SK-N-SH treated with all-trans-retinoic acid at 6 μM for 48 hours (cell line): Measurements from ENCODE around the gene PKP4.

Experiments
- ATAC-seq: fragments of 200-7000 bp; cut with Tn5 transposase; 3 replicates; pipeline ENCODE4 v1.9.1; 2020; ENCODE audit warnings: mild to moderate bottlenecking, moderate library complexity
- ARNTL ChIP-seq: fragments of 450-650 bp; formaldehyde crosslinking; IDR thresholded peaks from 2 replicates; pipeline ENCODE4 v1.5.0; 2020; ENCODE audit warnings: low read depth, mild to moderate bottlenecking, moderate library complexity, borderline replicate concordance
- BACH2 ChIP-seq: fragments of 250-450 bp; sonication (Bioruptor Pico); IDR thresholded peaks from 2 replicates; pipeline ENCODE4 v1.9.0; 2021; ENCODE audit warnings: mild to moderate bottlenecking, borderline replicate concordance
- CREB5 ChIP-seq: fragments of 250-450 bp; sonication (Bioruptor Pico); IDR thresholded peaks from 2 replicates; pipeline ENCODE4 v1.5.1; 2020; ENCODE audit warnings: low read depth, mild to moderate bottlenecking, moderate library complexity
- CSDC2 ChIP-seq: fragments of 250-450 bp; sonication (Bioruptor Pico); IDR thresholded peaks from 2 replicates; pipeline ENCODE4 v1.5.0; 2020; ENCODE audit warnings: mild to moderate bottlenecking, moderate library complexity
- CSRNP3 ChIP-seq: fragments of 250-450 bp; sonication (Bioruptor Pico); IDR thresholded peaks from 2 replicates; pipeline ENCODE4 v1.5.1; 2021; ENCODE audit warnings: mild to moderate bottlenecking, moderate library complexity
- ESRRG ChIP-seq: fragments of 250-450 bp; sonication (Bioruptor Pico); IDR thresholded peaks from 2 replicates; pipeline ENCODE4 v1.6.1; 2021; ENCODE audit warnings: mild to moderate bottlenecking
- GLIS3 ChIP-seq: fragments of 250-450 bp; sonication (Bioruptor Pico); IDR thresholded peaks from 2 replicates; pipeline ENCODE4 v1.5.0; 2020; ENCODE audit warnings: mild to moderate bottlenecking, moderate library complexity
- ISL1 ChIP-seq: fragments of 250-450 bp; sonication (Bioruptor Pico); IDR thresholded peaks from 2 replicates; pipeline ENCODE4 v2.1.2; 2022; ENCODE audit warnings: mild to moderate bottlenecking, moderate library complexity
- OSR1 ChIP-seq: fragments of 250-450 bp; sonication (Bioruptor Pico); IDR thresholded peaks from 2 replicates; pipeline ENCODE4 v1.8.0; 2022; ENCODE audit warnings: moderate library complexity, mild to moderate bottlenecking, inconsistent platforms
- PATZ1 ChIP-seq: fragments of 250-450 bp; sonication (Bioruptor Pico); IDR thresholded peaks from 2 replicates; pipeline ENCODE4 v1.8.0; 2020; ENCODE audit warnings: mild to moderate bottlenecking, moderate library complexity, borderline replicate concordance
- POU6F1 ChIP-seq: fragments of 250-450 bp; sonication (Bioruptor Pico); IDR thresholded peaks from 2 replicates; pipeline ENCODE4 v1.8.0; 2021; ENCODE audit warnings: low read depth, mild to moderate bottlenecking, moderate library complexity, borderline replicate concordance
- PPARA ChIP-seq: fragments of 250-450 bp; sonication (Bioruptor Pico); IDR thresholded peaks from 2 replicates; pipeline ENCODE4 v1.5.0; 2020; ENCODE audit warnings: mild to moderate bottlenecking, borderline replicate concordance
- SNAI2 ChIP-seq: fragments of 250-450 bp; sonication (Bioruptor Pico); IDR thresholded peaks from 2 replicates; pipeline ENCODE4 v1.5.0; 2020; ENCODE audit warnings: mild to moderate bottlenecking, moderate library complexity
- TCF4 ChIP-seq: fragments of 250-450 bp; sonication (Bioruptor Pico); IDR thresholded peaks from 2 replicates; pipeline ENCODE4 v1.8.0; 2021; ENCODE audit warnings: mild to moderate bottlenecking, moderate library complexity, borderline replicate concordance
- TOX ChIP-seq: fragments of 250-450 bp; sonication (Bioruptor Pico); IDR thresholded peaks from 2 replicates; pipeline ENCODE4 v1.8.0; 2021; ENCODE audit warnings: mild to moderate bottlenecking, moderate library complexity, borderline replicate concordance
- TSHZ2 ChIP-seq: fragments of 250-450 bp; sonication (Bioruptor Pico); IDR thresholded peaks from 2 replicates; pipeline ENCODE4 v1.5.0; 2020; ENCODE audit warnings: mild to moderate bottlenecking, moderate library complexity
- ZC3H10 ChIP-seq: fragments of 250-450 bp; sonication (Bioruptor Pico); IDR thresholded peaks from 2 replicates; pipeline ENCODE4 v1.5.1; 2021; ENCODE audit warnings: mild to moderate bottlenecking, moderate library complexity
- ZFP3 ChIP-seq: fragments of 250-450 bp; sonication (Bioruptor Pico); IDR thresholded peaks from 2 replicates; pipeline ENCODE4 v1.5.0; 2020; ENCODE audit warnings: mild to moderate bottlenecking, moderate library complexity
- ZFP30 ChIP-seq: fragments of 450-650 bp; formaldehyde crosslinking; IDR thresholded peaks from 2 replicates; pipeline ENCODE4 v1.5.0; 2022; ENCODE audit warnings: mild to moderate bottlenecking, moderate library complexity
- ZNF565 ChIP-seq: fragments of 450-650 bp; formaldehyde crosslinking; conservative IDR thresholded peaks from 2 replicates; pipeline ENCODE4 v1.5.0; 2020; ENCODE audit warnings: low read depth, mild to moderate bottlenecking, moderate library complexity
- ZNF70 ChIP-seq: fragments of 450-650 bp; formaldehyde crosslinking; IDR thresholded peaks from 2 replicates; pipeline ENCODE4 v1.5.0; 2020; ENCODE audit warnings: mild to moderate bottlenecking, moderate library complexity
- ZNF8 ChIP-seq: fragments of 450-650 bp; formaldehyde crosslinking; IDR thresholded peaks from 2 replicates; pipeline ENCODE4 v1.5.0; 2020; ENCODE audit warnings: mild to moderate bottlenecking, moderate library complexity

PKP4 gene

GRCh38 chr2:158659483-158659882 lies 202.7 kb downstream of the PKP4 start:
- no peak for ATAC-seq
- TF ChIP-seq ARNTL (CRISPR knock-in tag) (no peak), ZNF8 (CRISPR knock-in tag) (no peak), ISL1 (CRISPR knock-in tag) (no peak), ZNF565 (CRISPR knock-in tag) (no peak), PATZ1 (CRISPR knock-in tag) (no peak), ZNF70 (no peak), ZFP3 (CRISPR knock-in tag) (no peak), TOX (CRISPR knock-in tag) (no peak), PPARA (CRISPR knock-in tag) (no peak), ZFP30 (CRISPR knock-in tag) (no peak), CSRNP3 (CRISPR knock-in tag) (no peak), BACH2 (no peak), GLIS3 (no peak)

- no peak for ATAC-seq
- no peak for TF ChIP-seq SNAI2 (CRISPR knock-in tag)
- TF ChIP-seq PPARA (CRISPR knock-in tag), result no peak
- TF ChIP-seq GLIS3, result no peak
- no peak for TF ChIP-seq CSDC2 (CRISPR knock-in tag)
- TF ChIP-seq ZNF70, result no peak
- no peak for TF ChIP-seq TSHZ2 (CRISPR knock-in tag)
Measured at GRCh38 chr2:158661231-158661630, 204.5 kb downstream of the PKP4 start.

GRCh38 chr2:158662421-158662820 lies 205.7 kb downstream of the PKP4 start:
- TF ChIP-seq ZNF70, result no peak
- no peak for TF ChIP-seq ZNF565 (CRISPR knock-in tag)
- no peak for TF ChIP-seq ZFP3 (CRISPR knock-in tag)
- no peak for TF ChIP-seq POU6F1 (CRISPR knock-in tag)
- no peak for TF ChIP-seq ZNF8 (CRISPR knock-in tag)
- no peak for TF ChIP-seq ISL1 (CRISPR knock-in tag)
- no peak for TF ChIP-seq TCF4 (CRISPR knock-in tag)
- no peak for TF ChIP-seq ZFP30 (CRISPR knock-in tag)
- no peak for TF ChIP-seq ESRRG
- no peak for TF ChIP-seq TSHZ2 (CRISPR knock-in tag)
- no peak for TF ChIP-seq CSDC2 (CRISPR knock-in tag)
- no peak for TF ChIP-seq CREB5 (CRISPR knock-in tag)
- TF ChIP-seq CSRNP3 (CRISPR knock-in tag), result no peak
- TF ChIP-seq ARNTL (CRISPR knock-in tag), result no peak
- no peak for TF ChIP-seq OSR1
- no peak for TF ChIP-seq ZC3H10 (CRISPR knock-in tag)
- ATAC-seq, result no peak
